Measurements from ENCODE around the gene ITGB5. TPM values are rescaled to one million over a fixed set of nuclear protein-coding genes. Genes with fewer than 3 reads are reported as not detected.

ITGB5 gene
- total RNA-seq, 1 experiment from 2014 or later, result 132 TPM

DNA sequence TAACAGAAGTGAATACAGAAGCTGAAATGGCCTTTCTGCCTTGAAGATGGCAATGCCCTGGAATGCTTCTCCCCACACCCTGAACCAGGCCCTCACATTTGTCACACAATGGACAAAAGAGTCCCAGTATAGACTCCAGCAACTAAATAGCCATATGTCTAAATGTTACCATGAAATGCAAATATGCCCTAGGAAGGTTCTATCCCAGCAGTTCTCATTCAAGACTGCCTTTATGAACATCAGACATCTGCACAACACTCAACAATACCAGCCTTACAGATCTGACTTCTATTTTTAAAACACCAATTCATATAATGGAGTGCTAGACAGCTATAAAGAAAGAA, 7.9 kb downstream of the ITGB5 start:
- no peak for DNase-seq
- Mint-ChIP-seq H3K4me1 (ENCODE audit: low read depth, unreplicated experiment) (peaks cover 32% of the 10 kb centered on the region), H3K27ac (ENCODE audit: unreplicated experiment) (no peak overlapping the region), H3K36me3 (ENCODE audit: insufficient read depth, unreplicated experiment) (no peaks in the 10 kb centered on the region), H3K27me3 (ENCODE audit: insufficient read depth, unreplicated experiment) (no peaks in the 10 kb centered on the region), H3K9me3 (ENCODE audit: unreplicated experiment) (no peaks in the 10 kb centered on the region), H3K4me3 (ENCODE audit: unreplicated experiment) (no peak overlapping the region)
- TF ChIP-seq, protein P1, sequence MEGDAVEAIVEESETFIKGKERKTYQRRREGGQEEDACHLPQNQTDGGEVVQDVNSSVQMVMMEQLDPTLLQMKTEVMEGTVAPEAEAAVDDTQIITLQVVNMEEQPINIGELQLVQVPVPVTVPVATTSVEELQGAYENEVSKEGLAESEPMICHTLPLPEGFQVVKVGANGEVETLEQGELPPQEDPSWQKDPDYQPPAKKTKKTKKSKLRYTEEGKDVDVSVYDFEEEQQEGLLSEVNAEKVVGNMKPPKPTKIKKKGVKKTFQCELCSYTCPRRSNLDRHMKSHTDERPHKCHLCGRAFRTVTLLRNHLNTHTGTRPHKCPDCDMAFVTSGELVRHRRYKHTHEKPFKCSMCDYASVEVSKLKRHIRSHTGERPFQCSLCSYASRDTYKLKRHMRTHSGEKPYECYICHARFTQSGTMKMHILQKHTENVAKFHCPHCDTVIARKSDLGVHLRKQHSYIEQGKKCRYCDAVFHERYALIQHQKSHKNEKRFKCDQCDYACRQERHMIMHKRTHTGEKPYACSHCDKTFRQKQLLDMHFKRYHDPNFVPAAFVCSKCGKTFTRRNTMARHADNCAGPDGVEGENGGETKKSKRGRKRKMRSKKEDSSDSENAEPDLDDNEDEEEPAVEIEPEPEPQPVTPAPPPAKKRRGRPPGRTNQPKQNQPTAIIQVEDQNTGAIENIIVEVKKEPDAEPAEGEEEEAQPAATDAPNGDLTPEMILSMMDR (IDR thresholded peaks at IDR 0.05; ENCODE audit: insufficient read depth in 1 of 2, low read depth in 1 of 2, low read length in 1 of 2, severe bottlenecking in 1 of 2, unreplicated experiment in 1 of 2), result no peak
- ChIA-PET CTCF (no interaction called here), POLR2A (no interaction called here)
- intact Hi-C loops (cut with micrococcal nuclease; ENCODE audit: unreplicated experiment), result no loop called here
- H3K4me3 ChIP-seq (ENCODE audit: low read depth, low read length), result no peak overlapping the region
- H3K36me3 ChIP-seq (ENCODE audit: control insufficient read depth, insufficient read depth, low read length), result no peaks in the 10 kb centered on the region
- no TSS peak for BruUV-seq (replicated peaks)
- peaks cover 22% of the 10 kb centered on the region for H3K4me1 ChIP-seq
- no peaks in the 10 kb centered on the region for H3K27me3 ChIP-seq (replicated peaks; ENCODE audit: control insufficient read depth, insufficient read depth, low read length)
- no peaks in the 10 kb centered on the region for H3K9me3 ChIP-seq

DNA sequence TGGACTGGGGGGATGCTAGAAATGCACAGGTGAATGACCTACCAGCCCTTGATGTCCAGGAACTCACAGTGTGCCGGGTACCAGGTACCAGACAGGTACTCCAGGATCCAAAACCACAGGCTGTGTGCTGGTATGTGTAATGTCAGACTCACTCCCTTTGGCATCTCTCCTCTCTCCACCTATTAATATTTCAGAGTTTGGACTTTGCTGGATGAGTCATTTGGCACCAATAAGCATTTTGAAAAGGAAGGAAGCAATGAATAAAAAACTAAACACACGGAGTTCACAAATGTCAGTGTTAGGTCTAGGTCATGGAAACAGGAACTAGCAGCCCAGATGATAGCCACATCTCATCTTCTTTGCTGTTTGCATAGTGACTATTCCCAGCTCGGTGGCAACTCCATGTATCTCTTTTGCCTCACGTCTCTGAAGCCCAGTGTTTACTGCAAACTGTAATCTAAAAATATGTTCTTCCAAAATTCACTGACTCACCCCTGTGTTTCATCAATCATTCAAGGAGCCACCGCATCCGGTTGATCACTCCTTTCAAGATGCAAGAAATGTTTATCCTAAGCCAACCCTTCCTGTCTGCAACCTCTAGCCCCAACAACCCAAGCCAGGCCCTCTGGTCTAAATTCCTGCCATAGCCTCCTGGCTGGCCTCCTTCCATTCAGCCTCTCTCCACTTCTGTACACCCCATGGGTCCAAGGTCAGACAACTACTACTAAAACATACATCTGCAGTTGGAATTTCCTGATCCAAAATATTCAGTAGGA, 8.4 kb downstream of the ITGB5 start:
- no peaks in the 10 kb centered on the region for H3K27me3 ChIP-seq (replicated peaks; ENCODE audit: control insufficient read depth, insufficient read depth, low read length)
- ChIA-PET POLR2A (no interaction called here), CTCF (no interaction called here)
- no peaks in the 10 kb centered on the region for H3K27me3 Mint-ChIP-seq (ENCODE audit: insufficient read depth, unreplicated experiment)
- H3K36me3 Mint-ChIP-seq (ENCODE audit: insufficient read depth, unreplicated experiment), result no peaks in the 10 kb centered on the region
- H3K4me3 ChIP-seq (ENCODE audit: low read depth, low read length), result no peak overlapping the region
- no peak overlapping the region for H3K27ac Mint-ChIP-seq (ENCODE audit: unreplicated experiment)
- peaks cover 22% of the 10 kb centered on the region for H3K4me1 ChIP-seq
- no peak for DNase-seq
- no peak overlapping the region for H3K4me3 Mint-ChIP-seq (ENCODE audit: unreplicated experiment)
- peaks cover 32% of the 10 kb centered on the region for H3K4me1 Mint-ChIP-seq (ENCODE audit: low read depth, unreplicated experiment)
- H3K9me3 Mint-ChIP-seq (ENCODE audit: unreplicated experiment), result no peaks in the 10 kb centered on the region
- no TSS peak for BruUV-seq (replicated peaks)
- intact Hi-C loops (cut with micrococcal nuclease; ENCODE audit: unreplicated experiment), result no loop called here
- H3K9me3 ChIP-seq, result no peaks in the 10 kb centered on the region
- TF ChIP-seq, protein P1 (IDR thresholded peaks at IDR 0.05; ENCODE audit: insufficient read depth in 1 of 2, low read depth in 1 of 2, low read length in 1 of 2, severe bottlenecking in 1 of 2, unreplicated experiment in 1 of 2), result no peak
- no peaks in the 10 kb centered on the region for H3K36me3 ChIP-seq (ENCODE audit: control insufficient read depth, insufficient read depth, low read length)

DNA sequence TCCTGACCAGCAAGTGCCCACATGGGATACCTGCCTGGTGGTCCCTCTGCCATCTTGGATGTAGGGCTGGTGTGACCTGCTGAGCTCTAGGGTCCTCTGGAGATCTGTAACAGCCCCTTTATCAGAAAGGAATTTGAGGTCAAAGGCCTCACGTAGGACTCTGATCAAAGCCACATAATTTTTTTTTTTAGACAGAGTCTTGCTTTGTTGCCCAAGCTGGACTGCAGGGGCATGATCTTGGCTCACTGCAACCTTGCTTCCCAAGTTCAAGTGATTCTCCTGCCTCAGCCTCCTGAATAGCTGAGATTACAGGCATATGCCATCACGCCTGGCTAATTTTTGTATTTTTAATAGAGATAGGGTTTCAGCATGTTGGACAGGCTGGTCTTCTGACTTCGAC, 9.5 kb downstream of the ITGB5 start:
- Mint-ChIP-seq H3K27ac (ENCODE audit: unreplicated experiment) (no peak overlapping the region), H3K36me3 (ENCODE audit: insufficient read depth, unreplicated experiment) (no peaks in the 10 kb centered on the region), H3K9me3 (ENCODE audit: unreplicated experiment) (no peaks in the 10 kb centered on the region), H3K27me3 (ENCODE audit: insufficient read depth, unreplicated experiment) (no peaks in the 10 kb centered on the region), H3K4me3 (ENCODE audit: unreplicated experiment) (no peak overlapping the region), H3K4me1 (ENCODE audit: low read depth, unreplicated experiment) (peaks cover 32% of the 10 kb centered on the region)
- Histone ChIP-seq H3K36me3 (ENCODE audit: control insufficient read depth, insufficient read depth, low read length) (no peaks in the 10 kb centered on the region), H3K27me3 (replicated peaks; ENCODE audit: control insufficient read depth, insufficient read depth, low read length) (no peaks in the 10 kb centered on the region), H3K9me3 (no peaks in the 10 kb centered on the region), H3K4me3 (ENCODE audit: low read depth, low read length) (no peak overlapping the region), H3K4me1 (peaks cover 22% of the 10 kb centered on the region)
- BruUV-seq (replicated peaks), result no TSS peak
- POLR2A ChIA-PET, result interaction anchor here (0.7 kb wide), 1 partner anchor 43 kb away, joined by 5 read pairs; no protein-coding TSS in a partner anchor
- no peak for DNase-seq
- CTCF ChIA-PET, result interaction anchor here (0.6 kb wide), 1 partner anchor 845 kb away, joined by 3 read pairs; no protein-coding TSS in a partner anchor
- intact Hi-C loops (cut with micrococcal nuclease; ENCODE audit: unreplicated experiment), result no loop called here
- TF ChIP-seq, protein P1 (IDR thresholded peaks at IDR 0.05; ENCODE audit: insufficient read depth in 1 of 2, low read depth in 1 of 2, low read length in 1 of 2, severe bottlenecking in 1 of 2, unreplicated experiment in 1 of 2), result no peak

Measured in Caco-2 (cell line).